DMS114 treated with DMSO at 0.1 percent for 48 hours (cell line): ENCODE results near the gene MAP9.
A peak's percentile ranks its signal among the peaks of the same experiment; 100 is the strongest.
"Not testable (repeated sequence)": the region's sequence is repeated elsewhere in the genome, so short reads cannot be mapped to it uniquely, and the experiment has no call there.

Experiments
- DNase-seq: peaks from one replicate; lab custom pipeline; 2025; ENCODE audit not compliant: unreplicated experiment; lab: John Stamatoyannopoulos, UW

The MAP9 gene

GRCh38 chr4:155376387-155377268 is at the start of gene MAP9:
MAP9 (minus strand) TSS chr4:155376965; CDS start chr4:155375850, 1,115 bp downstream.
- DNase-seq: peak; percentile 93

- DNase-seq: not testable (repeated sequence)
Observed at GRCh38 chr4:155424778-155425177, 48.0 kb upstream of the MAP9 start.

DNA sequence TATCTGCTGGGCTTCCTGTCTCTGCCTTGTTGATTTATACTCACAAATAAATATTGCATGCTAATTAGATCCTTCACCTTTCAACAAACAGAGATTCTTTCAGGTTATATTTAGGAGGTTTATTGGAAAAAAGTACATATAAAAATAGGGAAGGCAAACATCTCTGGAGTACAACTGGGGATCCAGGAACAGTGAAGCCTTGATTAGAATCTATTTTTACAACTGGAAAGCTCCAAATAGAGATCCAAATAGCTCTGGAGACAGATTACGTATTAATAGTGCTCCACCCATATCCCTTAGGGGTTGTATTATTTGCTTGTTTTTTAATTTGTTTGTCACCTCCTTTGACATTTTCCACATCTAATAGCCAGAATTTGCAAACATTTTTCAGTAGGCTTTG is 46.9 kb upstream of the MAP9 start:
- no peak for DNase-seq

GRCh38 chr4:155419266-155419665 is 42.5 kb upstream of the MAP9 start:
- DNase-seq: no peak

DNA sequence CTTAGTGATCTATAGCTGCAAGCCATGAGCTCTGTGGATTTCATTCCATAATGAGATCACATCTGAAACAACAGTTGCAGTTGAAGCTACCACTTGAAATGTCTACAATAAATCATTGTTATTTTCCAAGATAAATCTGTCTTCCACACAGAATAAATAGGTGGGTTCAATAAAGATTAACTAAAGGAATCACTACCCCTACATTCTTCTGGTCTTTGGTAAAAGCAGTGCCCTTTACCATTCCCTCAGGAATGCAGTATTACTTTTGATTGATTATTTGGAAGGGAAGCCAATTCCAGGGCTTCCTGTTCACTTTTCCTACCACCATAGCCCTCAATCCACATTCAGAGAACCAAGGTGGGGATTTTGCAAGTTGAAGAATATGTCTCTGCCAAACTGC is 38.9 kb upstream of the MAP9 start:
- DNase-seq: no peak

- DNase-seq: no peak
Observed at GRCh38 chr4:155413451-155413850, 36.7 kb upstream of the MAP9 start.

DNA sequence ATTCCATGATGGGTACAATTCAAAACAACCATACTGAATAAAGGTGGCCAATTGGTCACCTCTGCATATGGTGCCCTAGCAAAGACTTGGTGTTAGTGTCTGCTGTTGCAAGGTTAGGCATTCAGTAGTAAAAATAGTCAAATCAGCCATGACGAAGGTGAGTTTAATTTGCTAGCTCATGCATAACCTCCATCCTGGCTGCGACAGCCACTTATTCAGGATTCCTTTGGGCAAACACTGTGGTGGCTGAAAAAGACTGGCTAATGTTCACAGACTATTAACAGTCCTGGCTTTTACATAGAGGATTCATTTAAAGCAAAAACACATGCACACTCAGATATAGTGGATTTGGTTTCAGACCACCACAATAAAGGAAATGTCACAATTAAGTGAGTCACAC is 34.8 kb upstream of the MAP9 start:
- DNase-seq: no peak

- DNase-seq: no peak
Observed at GRCh38 chr4:155408796-155409195, 32.0 kb upstream of the MAP9 start.

DNA sequence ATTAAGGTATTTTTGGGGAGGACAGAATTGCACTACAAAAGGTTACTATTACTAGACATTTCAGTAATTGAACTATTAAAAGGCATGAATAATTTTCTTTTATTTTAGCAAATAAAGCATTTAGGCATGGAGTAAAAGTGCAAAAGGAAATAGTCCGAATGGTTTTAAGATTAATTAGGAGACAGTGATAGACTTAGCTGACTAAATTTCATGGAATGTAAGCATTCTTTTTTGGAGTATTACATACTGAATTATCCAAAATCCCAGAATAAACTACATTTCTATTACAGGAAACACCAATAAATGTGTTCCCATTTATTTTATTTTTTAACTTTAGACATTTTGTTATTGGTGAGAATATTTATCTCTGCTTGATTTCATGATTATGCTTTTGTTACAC is 30.7 kb upstream of the MAP9 start:
- no peak for DNase-seq

DNA sequence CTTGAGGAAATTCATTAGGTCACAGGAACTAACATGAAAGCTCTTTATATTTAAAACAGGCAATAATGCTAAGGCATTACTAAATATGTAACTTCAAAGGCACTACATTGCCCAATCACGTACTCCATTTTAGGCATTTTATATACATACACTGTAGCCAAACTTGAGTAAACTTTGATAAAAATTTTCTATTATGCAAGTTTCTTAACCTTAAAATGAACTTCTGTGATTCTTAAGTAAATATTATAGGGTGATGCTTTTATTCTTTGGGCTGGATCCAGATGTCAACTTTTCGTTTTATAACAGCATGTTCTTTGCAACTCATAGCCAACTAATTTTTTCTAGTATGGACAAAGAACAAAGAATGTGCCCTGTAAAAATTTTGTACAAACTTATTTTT is 28.3 kb upstream of the MAP9 start:
- no peak for DNase-seq

DNA sequence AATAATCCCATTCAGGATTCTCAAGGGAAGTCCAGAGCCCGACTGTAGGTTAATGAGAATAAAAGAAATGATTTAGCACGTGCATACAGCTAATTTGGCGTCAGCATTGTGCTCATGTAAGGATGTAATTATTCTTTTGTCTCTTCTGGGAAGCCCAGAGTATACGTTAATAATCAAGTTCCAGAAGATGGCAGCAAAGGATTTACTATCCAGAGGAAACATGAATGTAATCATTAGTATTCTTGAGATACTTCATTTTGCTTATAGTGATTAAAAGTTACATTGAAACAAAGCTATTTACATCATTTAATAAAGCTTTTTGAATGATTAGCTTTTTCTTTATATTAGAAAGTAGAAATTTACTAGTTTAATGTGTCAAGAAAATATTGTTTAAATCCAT is 27.1 kb upstream of the MAP9 start:
- peak; percentile 45 for DNase-seq

- no peak for DNase-seq
Observed at GRCh38 chr4:155402941-155403340, 26.2 kb upstream of the MAP9 start.

- DNase-seq: no peak
Observed at GRCh38 chr4:155400893-155401292, 24.1 kb upstream of the MAP9 start.

DNA sequence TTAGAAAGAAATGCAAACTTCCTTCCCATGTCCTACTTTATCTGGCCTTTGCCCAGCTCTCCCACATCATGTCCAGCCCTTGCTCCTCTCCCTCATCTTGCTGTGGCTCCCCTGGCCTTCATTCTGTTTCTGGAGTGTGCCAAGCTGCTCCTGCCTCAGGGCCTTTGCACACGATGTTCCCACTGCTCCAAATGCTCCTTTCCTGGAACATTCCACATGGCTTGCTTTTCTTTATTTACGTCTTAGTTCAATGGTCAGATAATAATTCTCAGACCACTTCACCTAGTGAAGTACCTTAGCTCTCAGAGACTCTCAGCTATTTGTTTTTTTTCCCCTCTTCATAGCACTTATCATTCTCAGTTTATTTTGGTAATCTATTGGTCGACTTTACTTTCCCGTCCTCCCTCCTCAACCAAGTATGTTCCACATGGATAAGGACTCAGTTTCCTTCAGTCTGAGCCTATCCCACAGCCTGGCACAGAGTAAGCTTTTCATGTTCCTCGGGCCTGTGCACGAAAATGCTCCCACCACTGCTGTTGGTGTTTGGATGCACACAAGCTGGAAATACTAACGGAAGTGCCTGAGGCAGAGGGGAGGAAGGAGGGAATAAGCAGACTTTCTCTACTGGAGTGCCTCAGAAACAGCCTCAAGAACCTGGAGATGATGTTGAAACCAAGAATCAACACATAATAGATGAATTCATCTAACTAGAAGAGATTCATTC is 23.4 kb upstream of the MAP9 start:
- DNase-seq: no peak

GRCh38 chr4:155392481-155393184 is 15.9 kb upstream of the MAP9 start:
- DNase-seq: no peak

DNA sequence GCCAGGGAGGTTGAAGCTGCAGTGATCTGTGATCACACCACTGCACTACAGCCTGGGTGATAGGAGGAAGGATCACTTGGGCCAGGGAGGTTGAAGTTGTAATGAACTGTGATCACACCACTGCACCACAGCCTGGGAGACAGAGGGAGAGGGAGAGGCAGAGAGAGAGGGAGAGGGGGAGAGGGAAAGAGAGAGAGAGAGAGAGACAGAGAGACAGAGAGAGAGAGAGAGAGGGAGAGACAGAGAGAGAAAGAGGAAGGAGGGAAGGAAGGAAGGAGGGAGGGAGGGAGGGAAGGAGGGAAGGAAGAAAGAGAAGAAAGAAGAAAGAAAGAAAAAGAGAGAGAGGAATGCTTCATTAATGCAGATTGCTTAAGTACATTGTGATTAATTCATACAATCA is 15.2 kb upstream of the MAP9 start:
- no peak for DNase-seq

GRCh38 chr4:155388162-155388561 is 11.4 kb upstream of the MAP9 start:
- no peak for DNase-seq

GRCh38 chr4:155383541-155383940 is 6.8 kb upstream of the MAP9 start:
- no peak for DNase-seq

DNA sequence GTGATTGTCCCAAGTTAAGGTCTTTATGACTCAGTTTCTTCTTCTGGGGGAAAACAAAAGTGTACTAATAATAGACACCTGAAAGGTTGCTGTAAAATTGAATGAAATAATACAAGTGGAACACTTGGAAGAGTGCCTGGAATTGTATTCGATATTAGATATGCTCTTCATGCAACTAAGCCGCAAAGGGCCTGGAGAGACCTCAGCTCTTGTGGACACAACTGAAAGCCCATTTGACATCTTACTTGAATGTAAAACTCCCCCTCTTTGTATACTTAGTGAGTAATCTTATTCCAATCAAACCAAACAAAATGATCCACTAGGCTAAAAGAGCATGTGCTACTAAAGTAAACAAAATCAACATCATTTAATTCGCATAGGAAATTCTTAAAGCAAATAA is 511 bp upstream of the MAP9 start:
- no peak for DNase-seq

GRCh38 chr4:155371432-155372043 is 5.2 kb downstream of the MAP9 start:
- peak; percentile 2 for DNase-seq

DNA sequence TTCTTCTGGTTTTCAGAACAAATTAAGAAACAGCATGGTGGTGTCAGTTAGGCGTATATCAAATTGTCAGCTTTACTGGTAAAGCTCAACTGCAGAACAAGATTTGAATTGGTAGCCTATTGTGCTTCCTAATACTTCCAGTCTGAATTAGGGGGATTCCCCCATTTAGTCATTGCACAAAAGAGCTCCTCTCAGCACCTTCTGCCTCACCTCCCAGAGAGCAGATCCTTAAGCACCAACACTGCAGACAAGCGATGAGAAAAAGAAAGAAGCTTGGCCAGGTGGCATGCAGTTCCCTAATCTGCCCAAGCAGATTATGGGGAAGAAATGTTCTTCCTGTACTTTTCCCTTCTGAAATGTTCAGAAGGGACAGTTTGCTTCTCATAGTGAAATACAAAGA is 9.2 kb downstream of the MAP9 start:
- no peak for DNase-seq
